ENCODE data around the gene ASTL. TPM values are rescaled to one million over a fixed set of nuclear protein-coding genes. Genes with fewer than 3 reads are reported as not detected.
A peak's percentile ranks its signal among the peaks of the same experiment; 100 is the strongest.
"Not testable (repeated sequence)": the region's sequence is repeated elsewhere in the genome, so short reads cannot be mapped to it uniquely, and the experiment has no call there.

Gene ASTL
- total RNA-seq, 4 donors from 2014 or later, result not detected

GRCh38 chr2:96089356-96090195 lies 48.7 kb downstream of the ASTL start:
- H3K36me3 ChIP-seq, result no peaks in the 10 kb centered on the region
- H3K4me3 ChIP-seq, result no peak overlapping the region
- H3K9me3 ChIP-seq, result no peaks in the 10 kb centered on the region
- no peak overlapping the region for H3K27ac ChIP-seq
- DNase-seq, result peak in 1 of 2 donors; percentile 18
- H3K4me1 ChIP-seq, result no peaks in the 10 kb centered on the region
- H3K27me3 ChIP-seq, result no peaks in the 10 kb centered on the region
- intact Hi-C loops (cut with DNase I; ENCODE audit: low total_unique reads), result no loop called here
- no peak for TF ChIP-seq POLR2A (IDR thresholded peaks at IDR 0.05)
- no peak for TF ChIP-seq CTCF (IDR thresholded peaks at IDR 0.05)

GRCh38 chr2:96088340-96089335 lies 49.7 kb downstream of the ASTL start:
- intact Hi-C loops (cut with DNase I; ENCODE audit: low total_unique reads), result no loop called here
- TF ChIP-seq CTCF (IDR thresholded peaks at IDR 0.05), result no peak
- no peak for TF ChIP-seq POLR2A (IDR thresholded peaks at IDR 0.05)
- Histone ChIP-seq H3K36me3 (no peaks in the 10 kb centered on the region), H3K27ac (no peak overlapping the region), H3K9me3 (no peaks in the 10 kb centered on the region), H3K4me1 (no peaks in the 10 kb centered on the region), H3K27me3 (no peaks in the 10 kb centered on the region), H3K4me3 (no peak overlapping the region)
- no peak for DNase-seq

GRCh38 chr2:96087130-96087529 lies 51.2 kb downstream of the ASTL start:
- H3K4me3 ChIP-seq, result no peak overlapping the region
- H3K4me1 ChIP-seq, result no peaks in the 10 kb centered on the region
- intact Hi-C loops (cut with DNase I; ENCODE audit: low total_unique reads), result no loop called here
- DNase-seq, result no peak
- H3K9me3 ChIP-seq, result no peaks in the 10 kb centered on the region
- TF ChIP-seq POLR2A (IDR thresholded peaks at IDR 0.05) (no peak), CTCF (IDR thresholded peaks at IDR 0.05) (no peak)
- H3K36me3 ChIP-seq, result no peaks in the 10 kb centered on the region
- no peaks in the 10 kb centered on the region for H3K27me3 ChIP-seq
- no peak overlapping the region for H3K27ac ChIP-seq

- intact Hi-C loops (cut with DNase I; ENCODE audit: low total_unique reads), result no loop called here
- no peaks in the 10 kb centered on the region for H3K9me3 ChIP-seq
- no peak for TF ChIP-seq CTCF (IDR thresholded peaks at IDR 0.05)
- no peak for TF ChIP-seq POLR2A (IDR thresholded peaks at IDR 0.05)
- no peaks in the 10 kb centered on the region for H3K36me3 ChIP-seq
- no peaks in the 10 kb centered on the region for H3K27me3 ChIP-seq
- H3K27ac ChIP-seq, result no peak overlapping the region
- H3K4me3 ChIP-seq, result no peak overlapping the region
- H3K4me1 ChIP-seq, result no peaks in the 10 kb centered on the region
- no peak for DNase-seq
These were observed 52.6 kb downstream of the ASTL start for GRCh38 chr2:96085541-96086355.

GRCh38 chr2:96084858-96085518 lies 53.3 kb downstream of the ASTL start:
- H3K4me3 ChIP-seq; H3K27me3 ChIP-seq; H3K27ac ChIP-seq; DNase-seq; H3K36me3 ChIP-seq; H3K4me1 ChIP-seq; intact Hi-C loops (cut with DNase I; ENCODE audit: low total_unique reads); H3K9me3 ChIP-seq: not testable (repeated sequence)

All from uterus (tissue), 4 donors.